ENCODE results near the gene WDFY4.

The WDFY4 gene

GRCh38 chr10:48796713-48797245, 112.1 kb downstream of the WDFY4 start:
- DNase-seq (ENCODE audit: low read depth): no peak
- no peak overlapping the region for H3K4me3 ChIP-seq (ENCODE audit: low read length)
- TF ChIP-seq, protein P1, sequence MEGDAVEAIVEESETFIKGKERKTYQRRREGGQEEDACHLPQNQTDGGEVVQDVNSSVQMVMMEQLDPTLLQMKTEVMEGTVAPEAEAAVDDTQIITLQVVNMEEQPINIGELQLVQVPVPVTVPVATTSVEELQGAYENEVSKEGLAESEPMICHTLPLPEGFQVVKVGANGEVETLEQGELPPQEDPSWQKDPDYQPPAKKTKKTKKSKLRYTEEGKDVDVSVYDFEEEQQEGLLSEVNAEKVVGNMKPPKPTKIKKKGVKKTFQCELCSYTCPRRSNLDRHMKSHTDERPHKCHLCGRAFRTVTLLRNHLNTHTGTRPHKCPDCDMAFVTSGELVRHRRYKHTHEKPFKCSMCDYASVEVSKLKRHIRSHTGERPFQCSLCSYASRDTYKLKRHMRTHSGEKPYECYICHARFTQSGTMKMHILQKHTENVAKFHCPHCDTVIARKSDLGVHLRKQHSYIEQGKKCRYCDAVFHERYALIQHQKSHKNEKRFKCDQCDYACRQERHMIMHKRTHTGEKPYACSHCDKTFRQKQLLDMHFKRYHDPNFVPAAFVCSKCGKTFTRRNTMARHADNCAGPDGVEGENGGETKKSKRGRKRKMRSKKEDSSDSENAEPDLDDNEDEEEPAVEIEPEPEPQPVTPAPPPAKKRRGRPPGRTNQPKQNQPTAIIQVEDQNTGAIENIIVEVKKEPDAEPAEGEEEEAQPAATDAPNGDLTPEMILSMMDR (conservative IDR thresholded peaks at IDR 0.05; ENCODE audit: low read depth, low read length): no peak

DNA sequence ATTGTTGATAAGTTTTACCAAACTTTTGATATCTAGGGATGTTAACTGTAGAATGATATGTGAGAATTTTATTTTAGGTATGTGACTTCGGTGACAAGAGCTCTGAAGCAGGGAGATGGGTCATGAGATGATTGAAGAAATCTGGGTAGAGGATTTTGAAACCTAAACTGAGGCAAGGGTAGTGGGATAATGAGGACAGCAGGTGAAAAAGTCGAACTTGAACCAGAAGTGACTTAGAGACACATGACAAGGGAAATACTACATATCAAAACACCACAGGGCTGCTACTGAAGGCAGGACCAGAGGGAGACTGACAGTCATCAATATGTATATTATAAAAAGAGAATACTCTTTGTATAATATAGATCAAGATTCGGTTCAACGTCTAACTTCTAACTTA, 113.2 kb downstream of the WDFY4 start:
- TF ChIP-seq, protein P1 (conservative IDR thresholded peaks at IDR 0.05; ENCODE audit: low read depth, low read length): no peak
- no peak overlapping the region for H3K4me3 ChIP-seq (ENCODE audit: low read length)
- DNase-seq (ENCODE audit: low read depth): no peak

GRCh38 chr10:48798481-48799254, 114.0 kb downstream of the WDFY4 start:
- TF ChIP-seq, protein P1 (conservative IDR thresholded peaks at IDR 0.05; ENCODE audit: low read depth, low read length): no peak
- DNase-seq (ENCODE audit: low read depth): no peak
- H3K4me3 ChIP-seq (ENCODE audit: low read length): no peak overlapping the region

DNA sequence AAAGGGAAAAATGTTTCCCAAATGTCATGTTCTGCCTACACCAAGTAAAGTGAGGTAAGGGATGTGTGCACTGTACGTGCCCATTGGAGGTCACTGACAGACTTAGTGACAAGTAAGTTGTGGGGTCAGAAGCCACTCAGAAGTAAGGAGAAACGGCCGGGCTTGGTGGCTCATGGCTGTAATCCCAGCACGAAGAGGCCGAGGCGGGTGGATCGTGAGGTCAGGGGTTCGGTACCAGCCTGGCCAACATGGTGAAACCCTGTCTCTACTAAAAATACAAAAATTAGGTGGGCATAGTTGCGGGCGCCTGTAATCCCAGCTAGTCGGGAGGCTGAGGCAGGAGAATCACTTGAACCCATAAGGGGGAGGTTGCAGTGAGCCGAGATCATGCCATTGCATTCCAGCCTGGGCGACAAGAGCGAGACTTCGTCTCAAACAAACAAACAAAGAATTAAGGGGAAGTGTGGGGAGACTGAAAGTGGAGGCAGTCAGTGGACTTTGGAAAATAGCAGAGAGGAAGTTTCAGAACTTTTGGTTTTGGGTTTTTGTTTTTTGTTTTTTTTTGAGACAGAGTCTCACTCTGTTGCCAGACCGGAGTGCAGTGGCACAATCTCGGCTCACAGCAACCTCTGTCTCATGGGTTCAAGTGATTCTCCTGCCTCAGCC, 114.8 kb downstream of the WDFY4 start:
- H3K4me3 ChIP-seq (ENCODE audit: low read length): no peak overlapping the region
- TF ChIP-seq, protein P1 (conservative IDR thresholded peaks at IDR 0.05; ENCODE audit: low read depth, low read length): no peak
- DNase-seq (ENCODE audit: low read depth): no peak

- no peak overlapping the region for H3K4me3 ChIP-seq (ENCODE audit: low read length)
- DNase-seq (ENCODE audit: low read depth): no peak
- TF ChIP-seq, protein P1 (conservative IDR thresholded peaks at IDR 0.05; ENCODE audit: low read depth, low read length): no peak
Measured at GRCh38 chr10:48800007-48800675, 115.5 kb downstream of the WDFY4 start.

DNA sequence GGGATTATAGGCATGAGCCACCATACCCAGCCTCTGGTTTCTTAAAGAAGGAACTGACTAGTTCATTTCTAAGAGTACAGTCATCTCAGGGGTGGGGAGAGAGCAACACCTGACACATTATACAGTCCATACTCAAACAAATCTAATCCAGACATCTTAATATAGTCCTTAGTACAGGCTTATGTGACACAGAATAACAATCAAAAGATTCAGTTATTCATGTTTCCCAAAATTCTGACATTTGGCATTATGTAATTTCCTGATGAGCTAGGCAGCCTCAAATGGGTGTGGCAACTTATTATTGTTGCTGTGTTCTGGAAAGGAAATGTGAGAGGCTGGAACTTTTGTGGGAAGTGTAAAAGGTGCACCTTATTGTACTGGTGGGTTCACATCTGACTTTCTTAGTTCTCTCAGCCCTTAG, 116.3 kb downstream of the WDFY4 start:
- TF ChIP-seq, protein P1 (conservative IDR thresholded peaks at IDR 0.05; ENCODE audit: low read depth, low read length): no peak
- no peak overlapping the region for H3K4me3 ChIP-seq (ENCODE audit: low read length)
- no peak for DNase-seq (ENCODE audit: low read depth)

Measured in retinal pigment epithelial cell (primary cell).